ENCODE results near the gene L3MBTL3.
"Not testable (repeated sequence)": the region's sequence is repeated elsewhere in the genome, so short reads cannot be mapped to it uniquely, and the experiment has no call there.

Gene L3MBTL3

GRCh38 chr6:130138116-130138908 lies 119.9 kb downstream of the L3MBTL3 start:
- DNase-seq (ENCODE audit: extremely low read depth, low read depth): no peak
- H3K4me3 ChIP-seq (replicated peaks; ENCODE audit: low read depth, low read length): no peak overlapping the region
- TF ChIP-seq CTCF (IDR thresholded peaks at IDR 0.05; ENCODE audit: low read depth, low read length, missing control alignments): no peak

GRCh38 chr6:130138909-130139242 lies 120.5 kb downstream of the L3MBTL3 start:
- H3K4me3 ChIP-seq (replicated peaks; ENCODE audit: low read depth, low read length): no peak overlapping the region
- no peak for DNase-seq (ENCODE audit: extremely low read depth, low read depth)
- TF ChIP-seq CTCF (IDR thresholded peaks at IDR 0.05; ENCODE audit: low read depth, low read length, missing control alignments): no peak

GRCh38 chr6:130140084-130140483 lies 121.7 kb downstream of the L3MBTL3 start:
- no peak overlapping the region for H3K4me3 ChIP-seq (replicated peaks; ENCODE audit: low read depth, low read length)
- DNase-seq (ENCODE audit: extremely low read depth, low read depth): no peak
- TF ChIP-seq CTCF (IDR thresholded peaks at IDR 0.05; ENCODE audit: low read depth, low read length, missing control alignments): no peak

- peak; percentile 7 for DNase-seq (ENCODE audit: extremely low read depth, low read depth)
- TF ChIP-seq CTCF (IDR thresholded peaks at IDR 0.05; ENCODE audit: low read depth, low read length, missing control alignments): no peak
- H3K4me3 ChIP-seq (replicated peaks; ENCODE audit: low read depth, low read length): no peak overlapping the region
Observed at GRCh38 chr6:130143709-130144108, 125.3 kb downstream of the L3MBTL3 start.

- TF ChIP-seq CTCF (IDR thresholded peaks at IDR 0.05; ENCODE audit: low read depth, low read length, missing control alignments): no peak
- H3K4me3 ChIP-seq (replicated peaks; ENCODE audit: low read depth, low read length): no peak overlapping the region
- DNase-seq (ENCODE audit: extremely low read depth, low read depth): no peak
Observed at GRCh38 chr6:130147111-130147510, 128.7 kb downstream of the L3MBTL3 start.

- peak; percentile 30 for TF ChIP-seq CTCF (IDR thresholded peaks at IDR 0.05; ENCODE audit: low read depth, low read length, missing control alignments)
- DNase-seq (ENCODE audit: extremely low read depth, low read depth): no peak
- H3K4me3 ChIP-seq (replicated peaks; ENCODE audit: low read depth, low read length): no peak overlapping the region
Observed at GRCh38 chr6:130148181-130148580, 129.8 kb downstream of the L3MBTL3 start.

- DNase-seq (ENCODE audit: extremely low read depth, low read depth); H3K4me3 ChIP-seq (replicated peaks; ENCODE audit: low read depth, low read length): not testable (repeated sequence)
Observed at GRCh38 chr6:130149016-130149415, 130.6 kb downstream of the L3MBTL3 start.
